Medulla oblongata (tissue), 1 donor: Measurements from ENCODE around the gene TMEM109.

ENCODE experiments used
- DNase-seq: peaks from one replicate; pipeline ENCODE4 v3.0.0-alpha.2; 2015; ENCODE audit errors: extremely low spot score

The TMEM109 gene

GRCh38 chr11:60970369-60970774 lies 56.4 kb downstream of the TMEM109 start:
- peak; percentile 39 for DNase-seq

- DNase-seq, result no peak
Observed at GRCh38 chr11:60970890-60971289, 56.9 kb downstream of the TMEM109 start.

GRCh38 chr11:60971520-60971919 lies 57.6 kb downstream of the TMEM109 start, which contains the start of gene CD6:
Gene CD6, plus strand, starts transcription at chr11:60971680. Its CDS starts 186 bp downstream, at chr11:60971866.
- no peak for DNase-seq

GRCh38 chr11:60972182-60973030 lies 58.4 kb downstream of the TMEM109 start:
- no peak for DNase-seq
